AG09319 (cell line): ENCODE measurements around the gene RASGRF2.

ENCODE experiments used
- DNase-seq: peaks from one replicate; pipeline ENCODE4 v3.0.0-alpha.2; 2010; ENCODE audit warnings: low read depth; ENCODE audit errors: extremely low read depth
- TF ChIP-seq, protein P1 (sequence below): IDR thresholded peaks from 2 replicates; pipeline ENCODE4 v1.5.1; 2011; ENCODE audit warnings: low read depth, mild to moderate bottlenecking, inconsistent platforms, low read length, moderate library complexity

The RASGRF2 gene

DNA sequence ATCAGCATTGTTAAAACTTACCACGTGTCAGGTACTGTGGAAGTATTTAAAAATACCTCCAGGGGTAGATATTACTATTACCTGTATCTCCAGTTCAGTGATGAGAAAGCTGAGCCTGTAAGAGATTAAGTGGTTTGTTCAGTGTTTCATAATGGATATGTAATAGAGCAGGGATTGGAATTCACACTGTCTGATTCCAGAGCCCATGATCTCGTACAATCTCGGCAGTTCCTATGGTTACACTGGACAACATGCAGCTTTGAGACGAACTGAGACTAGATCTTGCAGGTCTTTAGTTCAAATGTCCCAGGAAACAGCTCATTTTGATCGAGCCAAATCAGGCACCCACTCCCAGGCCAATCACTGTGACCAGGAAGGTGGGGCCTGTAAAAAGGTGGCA is 8.8 kb upstream of the RASGRF2 start:
- TF ChIP-seq, protein P1, sequence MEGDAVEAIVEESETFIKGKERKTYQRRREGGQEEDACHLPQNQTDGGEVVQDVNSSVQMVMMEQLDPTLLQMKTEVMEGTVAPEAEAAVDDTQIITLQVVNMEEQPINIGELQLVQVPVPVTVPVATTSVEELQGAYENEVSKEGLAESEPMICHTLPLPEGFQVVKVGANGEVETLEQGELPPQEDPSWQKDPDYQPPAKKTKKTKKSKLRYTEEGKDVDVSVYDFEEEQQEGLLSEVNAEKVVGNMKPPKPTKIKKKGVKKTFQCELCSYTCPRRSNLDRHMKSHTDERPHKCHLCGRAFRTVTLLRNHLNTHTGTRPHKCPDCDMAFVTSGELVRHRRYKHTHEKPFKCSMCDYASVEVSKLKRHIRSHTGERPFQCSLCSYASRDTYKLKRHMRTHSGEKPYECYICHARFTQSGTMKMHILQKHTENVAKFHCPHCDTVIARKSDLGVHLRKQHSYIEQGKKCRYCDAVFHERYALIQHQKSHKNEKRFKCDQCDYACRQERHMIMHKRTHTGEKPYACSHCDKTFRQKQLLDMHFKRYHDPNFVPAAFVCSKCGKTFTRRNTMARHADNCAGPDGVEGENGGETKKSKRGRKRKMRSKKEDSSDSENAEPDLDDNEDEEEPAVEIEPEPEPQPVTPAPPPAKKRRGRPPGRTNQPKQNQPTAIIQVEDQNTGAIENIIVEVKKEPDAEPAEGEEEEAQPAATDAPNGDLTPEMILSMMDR, result no peak

DNA sequence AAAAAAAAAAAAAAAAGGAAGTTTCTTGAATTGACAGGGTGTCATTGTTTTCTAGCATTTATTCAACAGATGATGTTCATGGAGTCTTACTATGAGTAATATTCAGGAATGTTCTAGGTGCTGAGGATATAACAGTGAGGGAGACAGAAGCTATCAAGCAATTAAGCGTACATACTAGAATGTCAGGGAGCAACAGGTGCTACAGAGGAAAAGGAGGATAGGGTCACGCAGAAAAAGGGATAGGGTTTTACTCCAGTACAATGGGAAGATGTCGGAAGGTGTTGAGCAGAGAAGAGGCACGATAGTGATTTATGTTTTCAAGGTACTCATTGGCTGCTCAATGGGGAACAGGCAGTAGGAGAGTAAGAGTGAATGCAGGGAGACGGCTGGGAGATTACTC is 6.6 kb upstream of the RASGRF2 start:
- DNase-seq, result no peak
- TF ChIP-seq, protein P1, result no peak

More for the DNA sequence above, 8.8 kb upstream of the RASGRF2 start:
- DNase-seq, result no peak

DNA sequence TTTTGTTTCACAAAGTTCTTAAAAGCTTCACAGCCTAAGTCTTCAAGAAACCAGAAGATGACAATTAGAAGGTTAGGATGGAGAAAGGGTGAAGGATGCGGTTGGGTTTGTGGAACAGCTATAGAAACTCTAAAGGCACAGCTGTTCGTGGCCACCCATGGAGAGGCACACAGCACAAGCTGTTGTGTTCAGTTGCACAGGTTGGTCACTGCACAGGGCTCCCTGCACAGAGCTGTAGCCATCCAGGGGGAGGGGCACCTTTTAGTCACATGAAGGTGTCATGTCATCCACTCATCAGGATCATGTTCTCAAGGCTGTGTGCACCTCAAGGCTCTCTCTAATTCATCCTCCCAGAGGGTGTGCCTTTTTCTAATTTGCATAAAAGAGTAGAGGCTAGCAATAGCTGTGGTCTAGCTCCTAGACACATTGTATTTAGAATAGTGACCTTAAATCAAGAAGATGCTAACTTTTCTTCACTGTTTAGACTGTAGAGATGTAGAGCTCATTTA is 5.0 kb upstream of the RASGRF2 start:
- no peak for DNase-seq
- TF ChIP-seq, protein P1, result no peak

DNA sequence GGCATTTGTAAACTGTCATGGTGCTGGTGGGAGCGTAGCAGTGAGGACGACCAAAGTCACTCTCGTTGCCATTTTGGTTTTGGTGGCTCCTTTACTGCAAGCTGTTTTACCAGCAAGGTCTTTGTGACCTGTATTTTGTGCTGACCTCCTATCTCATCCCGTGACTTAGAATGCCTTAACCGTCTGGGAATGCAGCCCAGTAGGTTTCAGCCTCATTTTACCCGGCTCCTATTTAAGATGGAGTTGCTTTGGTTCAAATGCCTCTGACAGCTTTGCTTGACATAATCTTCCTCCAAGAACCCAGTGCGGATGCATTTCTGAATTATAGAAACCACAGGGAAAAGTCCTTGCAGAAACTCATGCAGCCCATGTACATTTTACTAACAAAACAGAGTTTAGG is 3.9 kb upstream of the RASGRF2 start:
- DNase-seq, result no peak
- TF ChIP-seq, protein P1, result no peak

DNA sequence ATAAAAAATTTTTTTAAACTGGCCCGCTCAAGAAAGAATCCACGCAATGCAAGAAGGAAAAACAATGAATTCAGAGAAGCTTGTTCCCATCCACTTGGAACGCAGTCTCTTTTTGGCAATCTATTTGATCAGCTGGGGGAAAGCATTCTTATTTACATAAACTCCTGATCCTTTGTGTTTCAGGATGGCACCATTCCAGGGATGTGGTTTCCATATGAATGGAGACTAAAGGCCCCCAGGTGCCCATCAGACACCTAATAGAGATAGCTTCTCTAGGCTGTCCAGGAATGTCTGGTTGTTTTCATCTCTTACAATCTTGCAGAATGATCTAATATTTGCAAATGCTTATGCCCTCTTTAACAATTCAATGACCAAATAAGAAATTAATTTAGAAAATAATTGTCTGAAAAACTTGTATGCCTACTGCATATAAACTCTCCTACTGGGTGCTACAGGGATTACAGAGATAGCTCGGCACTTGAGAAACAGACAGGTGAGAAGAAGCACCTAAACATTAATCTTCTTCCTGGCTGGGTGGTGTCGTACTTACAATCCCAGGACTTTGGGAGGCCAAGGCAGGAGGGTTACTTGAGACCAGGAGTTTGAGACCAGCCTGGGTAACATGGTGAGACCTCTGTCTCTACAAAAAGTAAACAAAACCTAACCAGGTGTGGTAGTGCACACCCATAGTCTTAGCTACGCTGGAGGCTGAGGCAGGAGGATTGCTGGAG is 3.0 kb upstream of the RASGRF2 start:
- TF ChIP-seq, protein P1, result no peak
- DNase-seq, result no peak

DNA sequence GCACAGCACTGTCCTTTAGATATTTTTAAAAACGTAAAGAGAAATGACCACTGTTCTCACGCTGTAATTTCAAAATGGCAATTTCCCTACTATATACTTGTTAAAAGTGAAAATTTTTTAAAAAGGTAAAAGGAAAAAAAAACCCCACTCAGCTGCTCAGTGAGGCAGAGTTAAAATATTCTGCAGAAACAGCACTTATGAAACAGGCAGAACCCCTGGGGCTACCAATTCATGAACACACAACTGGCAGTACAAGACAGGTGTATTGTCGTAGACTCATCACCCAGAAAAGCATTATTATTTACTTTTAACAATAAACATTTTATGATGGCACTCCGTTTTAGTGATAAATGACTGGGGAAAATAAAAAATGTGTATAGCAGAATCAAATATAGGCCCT is 1.5 kb upstream of the RASGRF2 start:
- TF ChIP-seq, protein P1, result no peak

DNA sequence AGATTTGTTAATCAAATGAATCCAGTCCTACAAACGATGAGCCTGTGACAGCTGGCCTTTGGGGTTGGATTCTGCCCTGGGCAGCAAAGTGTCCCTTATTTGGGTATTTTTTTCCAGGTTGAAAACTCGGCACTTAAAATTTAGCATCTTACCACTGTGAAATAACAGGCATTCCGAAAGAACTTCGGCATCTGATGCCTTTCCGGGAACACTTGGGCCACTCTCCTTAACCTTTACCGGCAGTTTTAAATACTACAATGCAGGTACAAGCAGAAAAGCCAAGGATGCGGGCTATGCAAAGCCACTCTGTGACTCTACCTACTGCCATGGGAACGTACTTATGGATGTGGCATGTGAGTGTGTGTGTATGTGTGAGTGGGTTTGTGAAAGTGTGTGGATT is 1.0 kb upstream of the RASGRF2 start:
- DNase-seq, result no peak
- TF ChIP-seq, protein P1, result no peak

More for the DNA sequence above, 1.5 kb upstream of the RASGRF2 start:
- DNase-seq, result no peak
